ENCODE measurements around the gene JSRP1. TPM values are rescaled to one million over a fixed set of nuclear protein-coding genes. Genes with fewer than 3 reads are reported as not detected.
A peak's percentile ranks its signal among the peaks of the same experiment; 100 is the strongest.

JSRP1 gene
- total RNA-seq, 2 experiments from 2014 or later = 0.56 to 0.58 TPM

DNA sequence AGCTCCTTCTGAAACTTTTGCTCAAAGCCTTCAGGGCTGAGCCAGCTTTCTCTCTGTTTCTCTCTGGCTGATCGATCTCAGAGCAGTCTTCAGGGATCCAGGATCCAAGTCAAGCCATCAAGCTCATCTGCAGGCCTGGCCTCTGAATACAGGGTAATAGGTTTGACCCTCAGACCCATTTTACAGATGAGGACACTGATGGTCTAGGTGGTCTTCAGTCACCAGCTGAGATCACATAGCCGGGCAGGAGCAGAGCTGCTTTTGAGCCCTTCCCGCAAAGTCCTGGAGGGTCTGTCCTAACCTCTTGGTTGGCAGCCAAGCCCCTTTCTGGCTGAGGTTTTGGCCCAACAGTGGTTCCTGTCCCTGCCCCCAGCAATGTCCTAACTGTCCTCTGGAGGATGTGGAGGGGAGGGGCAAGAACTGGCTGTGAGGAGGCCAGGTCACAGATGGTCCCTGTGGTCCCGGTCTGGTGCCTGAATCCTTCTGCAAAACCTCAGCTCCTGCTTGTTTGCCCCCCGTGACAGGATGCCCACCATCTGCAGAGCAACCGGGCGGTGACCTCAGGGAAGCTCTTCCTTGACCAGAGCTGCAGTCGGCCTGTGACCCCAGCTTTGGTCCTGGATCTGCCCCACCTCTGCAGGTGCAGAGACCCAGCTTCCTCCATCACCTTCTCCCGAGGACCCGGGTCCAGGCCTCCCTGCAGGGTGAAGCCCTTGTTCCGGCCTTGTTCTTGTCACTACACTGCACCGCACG, 31.5 kb upstream of the JSRP1 start:
- no peak for ATAC-seq (ENCODE audit: poor library complexity)
- Mint-ChIP-seq H3K4me3 (peak overlapping the region; percentile 67), H3K9me3 (no peaks in the 10 kb centered on the region), H3K27ac (peak overlapping the region; percentile 83), H3K4me1 (ENCODE audit: low read depth) (peaks cover 24% of the 10 kb centered on the region), H3K27me3 (no peaks in the 10 kb centered on the region), H3K36me3 (ENCODE audit: low read depth) (peaks cover 12% of the 10 kb centered on the region)
- CTCF ChIA-PET = no interaction called here
- Histone ChIP-seq H3K9me3 (ENCODE audit: control insufficient read depth in 1 of 2, insufficient read depth in 1 of 2, low read length in 2 of 2) (no peaks in the 10 kb centered on the region), H3K36me3 (ENCODE audit: insufficient read depth, low read length) (no peaks in the 10 kb centered on the region), H3K4me3 (ENCODE audit: low read length) (no peak overlapping the region), H3K27me3 (ENCODE audit: control insufficient read depth in 1 of 2, insufficient read depth in 2 of 2, low read length in 2 of 2) (no peaks in the 10 kb centered on the region), H3K27ac (ENCODE audit: low read depth in 1 of 2, low read length in 2 of 2) (no peak overlapping the region), H3K4me1 (ENCODE audit: insufficient read depth, low read length) (peaks cover 46% of the 10 kb centered on the region)
- TF ChIP-seq, protein P1, sequence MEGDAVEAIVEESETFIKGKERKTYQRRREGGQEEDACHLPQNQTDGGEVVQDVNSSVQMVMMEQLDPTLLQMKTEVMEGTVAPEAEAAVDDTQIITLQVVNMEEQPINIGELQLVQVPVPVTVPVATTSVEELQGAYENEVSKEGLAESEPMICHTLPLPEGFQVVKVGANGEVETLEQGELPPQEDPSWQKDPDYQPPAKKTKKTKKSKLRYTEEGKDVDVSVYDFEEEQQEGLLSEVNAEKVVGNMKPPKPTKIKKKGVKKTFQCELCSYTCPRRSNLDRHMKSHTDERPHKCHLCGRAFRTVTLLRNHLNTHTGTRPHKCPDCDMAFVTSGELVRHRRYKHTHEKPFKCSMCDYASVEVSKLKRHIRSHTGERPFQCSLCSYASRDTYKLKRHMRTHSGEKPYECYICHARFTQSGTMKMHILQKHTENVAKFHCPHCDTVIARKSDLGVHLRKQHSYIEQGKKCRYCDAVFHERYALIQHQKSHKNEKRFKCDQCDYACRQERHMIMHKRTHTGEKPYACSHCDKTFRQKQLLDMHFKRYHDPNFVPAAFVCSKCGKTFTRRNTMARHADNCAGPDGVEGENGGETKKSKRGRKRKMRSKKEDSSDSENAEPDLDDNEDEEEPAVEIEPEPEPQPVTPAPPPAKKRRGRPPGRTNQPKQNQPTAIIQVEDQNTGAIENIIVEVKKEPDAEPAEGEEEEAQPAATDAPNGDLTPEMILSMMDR (IDR thresholded peaks at IDR 0.05) = no peak
- DNase-seq = peak in 1 of 14 experiments; percentile 20
- intact Hi-C loops (cut with DNase I, micrococcal nuclease) = loop anchor here in 1 of 2 experiments (5.0 kb wide), 1 partner anchor 40 kb away; the partner anchor contains the start of genes LSM7 and SPPL2B
- POLR2A ChIA-PET = interaction anchor here (0.9 to 1.5 kb wide), 7 partner anchors 10 to 191 kb away, joined by 3 to 6 read pairs (median 4); partner anchors contain the start of genes LINGO3, LSM7, PLEKHJ1 and SPPL2B

DNA sequence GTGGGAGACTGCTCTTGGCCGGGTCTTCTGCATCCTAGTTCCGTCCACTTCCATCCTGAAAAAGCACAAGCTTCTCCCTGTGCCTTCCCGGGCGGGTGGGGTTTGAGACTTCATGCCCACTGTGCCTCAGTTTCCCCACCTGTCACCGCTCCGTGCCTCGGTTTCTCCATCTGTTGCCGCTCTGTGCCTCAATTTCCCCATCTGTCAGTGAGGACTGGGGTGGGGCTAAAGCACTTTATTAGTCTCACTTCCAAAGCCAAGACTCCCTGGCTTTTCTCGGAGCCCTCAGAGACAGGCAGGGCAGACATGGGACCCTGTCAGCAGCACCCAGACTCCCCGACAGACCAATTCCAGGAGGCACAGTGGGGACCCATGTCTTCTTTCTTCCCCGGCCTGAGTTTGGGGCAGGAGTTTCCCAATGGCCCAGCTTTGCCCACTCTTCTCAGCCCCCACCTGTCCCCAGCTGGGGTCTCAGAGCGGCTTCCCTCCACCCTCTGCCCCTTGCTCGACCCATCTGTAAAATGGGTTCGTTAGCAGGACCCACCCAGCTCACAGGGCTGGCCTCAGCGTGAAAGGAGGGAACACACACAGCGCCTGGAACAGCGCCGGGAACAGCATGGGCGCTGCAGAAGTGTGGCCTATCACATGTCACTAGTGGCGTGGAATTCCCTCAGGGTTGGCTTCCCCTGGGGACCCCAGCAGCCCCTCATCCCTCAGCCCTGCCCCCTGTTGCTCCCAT, 30.4 kb upstream of the JSRP1 start:
- TF ChIP-seq, protein P1 (IDR thresholded peaks at IDR 0.05) = no peak
- POLR2A ChIA-PET = interaction anchor here (0.6 to 1.5 kb wide), 2 partner anchors 9 to 14 kb away, joined by 3 to 6 read pairs; no protein-coding TSS in a partner anchor
- peaks cover 6% of the 10 kb centered on the region for H3K36me3 Mint-ChIP-seq (ENCODE audit: low read depth)
- no peak for ATAC-seq (ENCODE audit: poor library complexity)
- Histone ChIP-seq H3K9me3 (ENCODE audit: control insufficient read depth in 1 of 2, insufficient read depth in 1 of 2, low read length in 2 of 2) (no peaks in the 10 kb centered on the region), H3K36me3 (ENCODE audit: insufficient read depth, low read length) (no peaks in the 10 kb centered on the region), H3K4me3 (ENCODE audit: low read length) (no peak overlapping the region), H3K4me1 (ENCODE audit: insufficient read depth, low read length) (peaks cover 51% of the 10 kb centered on the region), H3K27me3 (ENCODE audit: control insufficient read depth in 1 of 2, insufficient read depth in 2 of 2, low read length in 2 of 2) (no peaks in the 10 kb centered on the region), H3K27ac (ENCODE audit: low read depth in 1 of 2, low read length in 2 of 2) (no peak overlapping the region)
- H3K27ac Mint-ChIP-seq = no peak overlapping the region
- DNase-seq = no peak
- intact Hi-C loops (cut with DNase I, micrococcal nuclease) = loop anchor here in 1 of 2 experiments (5.0 kb wide), 1 partner anchor 41 kb away; the partner anchor contains the start of genes LSM7 and SPPL2B
- H3K27me3 Mint-ChIP-seq = no peaks in the 10 kb centered on the region
- no peak overlapping the region for H3K4me3 Mint-ChIP-seq
- CTCF ChIA-PET = interaction anchor here (1.4 kb wide), 1 partner anchor 11 kb away, joined by 3 read pairs; no protein-coding TSS in a partner anchor
- no peaks in the 10 kb centered on the region for H3K9me3 Mint-ChIP-seq
- H3K4me1 Mint-ChIP-seq (ENCODE audit: low read depth) = peaks cover 33% of the 10 kb centered on the region

DNA sequence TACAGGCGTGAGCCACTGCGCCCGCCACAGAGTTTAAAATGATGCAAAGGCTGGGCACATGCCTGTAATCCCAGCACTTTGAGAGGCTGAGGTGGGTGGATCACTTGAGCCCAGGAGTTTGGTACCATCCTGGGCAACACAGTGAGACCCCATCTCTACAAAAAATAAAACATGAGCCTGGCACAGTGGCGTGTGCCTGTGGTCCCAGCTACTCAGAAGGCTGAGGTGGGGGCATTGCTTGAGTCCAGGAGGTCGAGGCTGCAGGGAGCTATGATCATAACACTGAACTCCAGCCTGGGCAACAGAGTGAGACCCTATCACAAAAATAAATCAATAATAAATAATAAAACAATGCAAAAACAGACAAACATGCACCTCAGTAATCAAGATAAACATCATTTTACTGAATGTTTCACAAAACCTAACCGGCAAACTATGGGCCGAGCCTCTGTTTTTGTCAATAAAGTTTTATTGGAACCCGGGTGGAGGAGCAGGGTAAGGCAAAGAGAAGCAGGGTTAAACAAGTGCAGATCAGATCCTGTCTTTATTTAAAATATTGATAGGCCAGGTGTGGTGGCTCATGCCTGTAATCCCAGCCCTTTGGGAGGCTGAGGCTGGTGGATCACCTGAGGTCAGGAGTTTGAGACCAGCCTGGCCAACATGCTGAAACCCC, 27.8 kb upstream of the JSRP1 start:
- ChIA-PET POLR2A (interaction anchor here (0.6 to 0.7 kb wide), 2 partner anchors 9 to 1751 kb away, joined by 3 to 5 read pairs; no protein-coding TSS in a partner anchor), CTCF (no interaction called here)

More for the DNA sequence above, 27.8 kb upstream of the JSRP1 start:
- H3K27me3 Mint-ChIP-seq = no peaks in the 10 kb centered on the region
- no peaks in the 10 kb centered on the region for H3K27me3 ChIP-seq (ENCODE audit: control insufficient read depth in 1 of 2, insufficient read depth in 2 of 2, low read length in 2 of 2)
- H3K9me3 Mint-ChIP-seq = no peaks in the 10 kb centered on the region
- no peaks in the 10 kb centered on the region for H3K9me3 ChIP-seq (ENCODE audit: control insufficient read depth in 1 of 2, insufficient read depth in 1 of 2, low read length in 2 of 2)
- TF ChIP-seq, protein P1 (IDR thresholded peaks at IDR 0.05) = no peak
- peaks cover 23% of the 10 kb centered on the region for H3K4me1 Mint-ChIP-seq (ENCODE audit: low read depth)
- intact Hi-C loops (cut with DNase I, micrococcal nuclease) = no loop called here
- H3K36me3 Mint-ChIP-seq (ENCODE audit: low read depth) = no peaks in the 10 kb centered on the region
- DNase-seq (no peak), ATAC-seq (ENCODE audit: poor library complexity) (no peak)
- H3K4me3 ChIP-seq (ENCODE audit: low read length) = no peak overlapping the region
- H3K4me1 ChIP-seq (ENCODE audit: insufficient read depth, low read length) = peaks cover 42% of the 10 kb centered on the region
- H3K36me3 ChIP-seq (ENCODE audit: insufficient read depth, low read length) = no peaks in the 10 kb centered on the region
- H3K27ac Mint-ChIP-seq = no peak overlapping the region
- H3K4me3 Mint-ChIP-seq = no peak overlapping the region
- no peak overlapping the region for H3K27ac ChIP-seq (ENCODE audit: low read depth in 1 of 2, low read length in 2 of 2)

All from CD4-positive, alpha-beta T cell (primary cell).